Measurements from ENCODE around the gene ARHGEF9.
"Not testable (repeated sequence)": the region's sequence is repeated elsewhere in the genome, so short reads cannot be mapped to it uniquely, and the experiment has no call there.

The ARHGEF9 gene

GRCh38 chrX:63784902-63785707 lies at the start of gene ARHGEF9:
TSS of gene ARHGEF9 (minus strand) at chrX:63785214. CDS start at chrX:63785145, 69 bp downstream.
- DNase-seq (ENCODE audit: low read depth in 2 of 2): no peak

GRCh38 chrX:63825446-63825845 lies 40.4 kb upstream of the ARHGEF9 start:
- not testable (repeated sequence) for DNase-seq (ENCODE audit: low read depth in 2 of 2)

- DNase-seq (ENCODE audit: low read depth in 2 of 2): no peak
These were observed 33.1 kb upstream of the ARHGEF9 start for GRCh38 chrX:63818156-63818555.

GRCh38 chrX:63817696-63818095 lies 32.7 kb upstream of the ARHGEF9 start:
- DNase-seq (ENCODE audit: low read depth in 2 of 2): no peak

GRCh38 chrX:63812823-63813222 lies 27.8 kb upstream of the ARHGEF9 start:
- no peak for DNase-seq (ENCODE audit: low read depth in 2 of 2)

DNA sequence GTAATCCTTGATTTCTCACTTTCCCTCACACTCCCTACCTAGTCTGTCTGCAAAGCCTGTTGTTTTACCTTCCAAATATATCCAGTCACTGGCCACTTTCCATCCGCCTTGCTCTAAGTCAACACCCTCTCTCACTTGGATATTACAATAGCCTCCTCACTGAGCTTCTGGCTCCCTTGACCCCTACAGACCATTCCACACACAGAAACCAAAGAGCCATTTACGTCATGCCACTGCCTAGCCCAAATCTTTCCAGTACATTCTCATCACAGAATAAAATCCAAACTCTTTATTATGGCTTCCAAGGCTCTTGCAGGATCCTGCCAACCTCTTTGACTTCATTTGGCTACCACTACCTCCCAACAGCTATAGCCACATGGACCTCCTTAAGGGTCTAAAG lies 25.7 kb upstream of the ARHGEF9 start:
- no peak for DNase-seq (ENCODE audit: low read depth in 2 of 2)

- DNase-seq (ENCODE audit: low read depth in 2 of 2): no peak
These were observed 24.2 kb upstream of the ARHGEF9 start for GRCh38 chrX:63809173-63809572.

GRCh38 chrX:63795406-63795805 lies 10.4 kb upstream of the ARHGEF9 start:
- DNase-seq (ENCODE audit: low read depth in 2 of 2): not testable (repeated sequence)

- DNase-seq (ENCODE audit: low read depth in 2 of 2): no peak
These were observed 660 bp upstream of the ARHGEF9 start for GRCh38 chrX:63785708-63786040.

DNA sequence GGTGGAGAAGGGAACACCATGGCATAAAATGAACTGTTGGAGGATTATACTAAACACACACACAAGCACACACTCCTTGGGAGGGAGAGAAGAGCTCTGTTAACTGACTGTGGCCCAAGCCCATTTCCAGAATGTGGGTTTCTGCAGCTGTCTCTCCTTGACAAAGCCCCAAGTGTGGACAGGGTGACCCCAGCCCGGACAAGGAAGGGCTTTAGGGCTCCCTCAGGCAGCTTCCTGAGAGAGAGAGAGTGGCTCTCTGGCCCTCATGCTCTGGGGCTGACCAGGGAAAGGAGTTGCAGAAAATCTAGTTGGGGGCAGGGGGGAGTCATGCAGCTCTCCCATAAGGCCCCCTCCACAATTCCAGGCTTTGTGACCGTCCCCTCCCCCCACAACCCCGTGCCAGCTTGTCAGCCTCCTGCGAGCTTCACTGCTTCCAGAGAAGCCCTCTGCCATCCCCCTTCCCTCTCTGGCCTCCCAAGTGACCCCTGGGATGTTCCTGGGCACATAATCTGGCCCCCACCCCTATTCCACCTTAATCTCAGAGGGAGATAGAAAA lies 590 bp downstream of the ARHGEF9 start:
- DNase-seq (ENCODE audit: low read depth in 2 of 2): no peak

DNA sequence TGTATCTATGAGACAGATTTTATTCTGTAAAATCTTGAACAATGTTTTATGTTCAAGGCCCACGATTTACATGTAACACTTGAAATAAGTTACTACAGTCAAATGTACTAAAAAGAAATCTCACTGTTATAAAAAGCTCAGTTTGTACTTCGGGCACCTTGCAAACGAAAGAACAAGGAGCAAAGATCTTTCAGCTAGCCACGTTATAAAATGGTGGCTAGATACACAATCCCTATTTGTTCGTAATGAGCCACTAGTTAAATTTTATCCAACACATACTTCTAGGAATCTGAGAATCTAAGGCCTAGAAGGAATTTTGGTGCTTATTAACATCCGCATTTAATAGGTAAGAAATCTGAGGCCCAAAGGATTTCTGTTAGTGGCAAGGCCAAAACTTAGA lies 2.5 kb downstream of the ARHGEF9 start:
- no peak for DNase-seq (ENCODE audit: low read depth in 2 of 2)

- DNase-seq (ENCODE audit: low read depth in 2 of 2): no peak
These were observed 16.3 kb downstream of the ARHGEF9 start for GRCh38 chrX:63768760-63769159.

DNA sequence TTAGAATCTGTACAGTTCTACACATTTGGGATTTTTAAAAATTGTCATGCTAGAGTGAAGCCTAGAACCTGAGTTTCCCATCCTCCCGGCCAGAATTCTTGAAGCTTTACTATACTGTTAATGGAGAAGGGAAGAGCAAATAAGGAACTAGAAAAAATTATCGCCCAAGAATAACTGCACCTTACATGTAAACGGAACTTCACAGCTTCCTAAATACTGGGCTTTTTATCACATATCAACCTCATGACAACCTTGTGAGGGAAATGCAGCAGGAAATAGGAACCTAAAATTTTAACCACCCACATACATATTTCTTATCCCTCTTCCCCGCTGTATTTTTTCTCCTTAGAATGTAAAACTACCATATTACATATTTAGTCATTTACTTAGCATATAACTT lies 19.3 kb downstream of the ARHGEF9 start:
- DNase-seq (ENCODE audit: low read depth in 2 of 2): no peak

GRCh38 chrX:63764946-63765345 lies 20.1 kb downstream of the ARHGEF9 start:
- no peak for DNase-seq (ENCODE audit: low read depth in 2 of 2)

GRCh38 chrX:63761639-63762038 lies 23.4 kb downstream of the ARHGEF9 start:
- DNase-seq (ENCODE audit: low read depth in 2 of 2): no peak

DNA sequence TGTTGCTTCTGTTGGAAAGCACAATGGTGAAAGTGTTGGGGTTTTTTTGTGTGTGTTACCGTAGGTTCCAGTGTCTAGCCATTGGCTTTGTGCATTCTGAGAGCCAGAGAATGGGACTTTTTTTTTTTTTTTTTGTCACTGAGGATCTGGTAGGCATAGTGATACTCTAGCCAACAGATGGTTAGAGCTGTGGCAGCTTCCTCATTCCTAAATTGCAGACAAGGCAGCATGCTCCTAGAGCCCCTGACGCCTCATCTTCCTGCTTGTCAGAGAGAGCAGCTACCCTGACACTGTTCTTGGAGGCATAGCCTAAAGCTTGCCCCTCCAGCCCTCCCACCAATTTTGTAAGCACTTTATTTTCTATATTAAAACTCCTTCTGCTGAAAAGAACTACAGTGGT lies 27.0 kb downstream of the ARHGEF9 start:
- DNase-seq (ENCODE audit: low read depth in 2 of 2): no peak

- DNase-seq (ENCODE audit: low read depth in 2 of 2): no peak
These were observed 29.1 kb downstream of the ARHGEF9 start for GRCh38 chrX:63755892-63756291.

DNA sequence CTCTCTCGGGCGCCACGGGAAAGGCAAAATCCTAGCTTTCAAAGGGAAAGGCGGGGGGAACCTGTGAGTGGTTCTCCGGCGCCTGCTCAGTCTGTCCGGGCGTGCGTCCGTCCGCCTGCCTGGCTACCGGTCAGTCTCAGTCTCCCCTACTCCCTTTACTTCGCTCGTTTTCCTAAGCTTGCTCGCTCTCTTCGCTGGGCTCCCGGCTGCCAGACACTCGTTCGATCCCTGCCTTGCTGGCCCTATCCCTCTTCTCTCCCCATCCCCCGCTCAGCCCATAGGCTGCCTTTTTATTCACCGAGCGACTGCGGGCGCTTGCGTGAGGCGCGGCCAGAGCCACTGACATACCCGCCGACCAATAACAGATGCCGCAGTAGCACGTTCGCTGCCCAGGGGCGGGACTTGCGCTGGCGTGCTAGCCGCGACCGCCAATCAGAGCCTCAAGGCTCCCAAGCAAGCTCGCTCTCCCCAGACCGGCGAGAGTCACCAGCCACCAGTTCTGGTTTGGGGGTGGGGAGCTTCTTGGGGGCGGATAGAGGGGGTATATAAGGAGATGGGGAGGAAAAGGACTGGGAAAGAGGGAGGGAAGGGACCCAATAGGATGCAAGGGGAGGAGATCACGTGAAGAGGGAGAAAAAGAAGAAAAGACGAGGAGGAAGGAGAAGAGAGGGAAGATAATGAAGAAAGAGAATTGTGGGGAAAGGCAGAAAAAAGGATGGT lies 30.0 kb downstream of the ARHGEF9 start:
- peak; percentile 71 to 79 for DNase-seq (ENCODE audit: low read depth in 2 of 2)

GRCh38 chrX:63754136-63754859 lies 30.7 kb downstream of the ARHGEF9 start:
- no peak for DNase-seq (ENCODE audit: low read depth in 2 of 2)

DNA sequence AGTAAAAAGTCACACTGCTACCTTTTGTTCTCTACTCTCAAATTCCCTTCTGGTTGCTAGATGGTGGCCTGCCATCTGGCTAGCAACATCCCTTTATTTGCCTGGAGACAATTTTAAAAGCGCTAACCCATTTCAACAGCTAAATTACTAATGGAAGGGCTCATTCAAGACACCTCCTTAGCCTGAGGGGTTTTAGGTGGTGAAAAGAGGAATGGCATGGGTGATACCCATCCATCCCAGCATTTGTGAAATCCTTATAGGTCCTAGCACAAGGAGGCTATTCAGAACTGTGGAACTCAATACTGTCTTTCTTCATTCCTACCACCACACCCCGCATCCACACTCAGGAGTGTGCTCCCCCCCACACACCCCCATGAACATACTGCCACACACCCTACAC lies 33.5 kb downstream of the ARHGEF9 start:
- no peak for DNase-seq (ENCODE audit: low read depth in 2 of 2)

GRCh38 chrX:63750811-63751210 lies 34.2 kb downstream of the ARHGEF9 start:
- DNase-seq (ENCODE audit: low read depth in 2 of 2): no peak

- DNase-seq (ENCODE audit: low read depth in 2 of 2): no peak
These were observed 37.7 kb downstream of the ARHGEF9 start for GRCh38 chrX:63747331-63747730.
